Testis (tissue), 2 donors: ENCODE data around the gene NLGN4X.

Source experiments
- CTCF ChIP-seq, 3 experiments: fragments of 450-650 bp in 2 of 3; fragments of 200-600 bp in 1 of 3; sonication (generic) in 1 of 3; IDR thresholded peaks; one replicate each; pipeline ENCODE4 v1.5.1; 2016 to 2019; ENCODE audit warnings: antibody characterized with exemption in 3 of 3, mild to moderate bottlenecking in 2 of 3, moderate library complexity in 1 of 3
- POLR2A ChIP-seq: fragments of 450-650 bp; IDR thresholded peaks from one replicate; pipeline ENCODE4 v1.6.1; 2017; ENCODE audit warnings: antibody characterized with exemption, mild to moderate bottlenecking, moderate library complexity

GRCh38 chrX:6071731-6072130 lies 156.9 kb downstream of the NLGN4X start:
- TF ChIP-seq CTCF (IDR thresholded peaks at IDR 0.05) (no peak), POLR2A (no peak)
